Retinal pigment epithelial cell (primary cell): ENCODE results near the gene MT1B.
A peak's percentile ranks its signal among the peaks of the same experiment; 100 is the strongest.

ENCODE experiments used
- DNase-seq: peaks from one replicate; pipeline ENCODE4 v3.0.0-alpha.2; 2010; ENCODE audit warnings: low read depth
- H3K4me3 ChIP-seq: 2 replicates; pipeline ENCODE4 v1.5.1; 2011; ENCODE audit warnings: mild to moderate bottlenecking, low read length, control low read depth, moderate library complexity
- TF ChIP-seq, protein P1 (sequence below): conservative IDR thresholded peaks from 2 replicates; pipeline ENCODE4 v1.5.1; 2011; ENCODE audit warnings: low read depth, low read length, control low read depth, inconsistent platforms

MT1B gene

DNA sequence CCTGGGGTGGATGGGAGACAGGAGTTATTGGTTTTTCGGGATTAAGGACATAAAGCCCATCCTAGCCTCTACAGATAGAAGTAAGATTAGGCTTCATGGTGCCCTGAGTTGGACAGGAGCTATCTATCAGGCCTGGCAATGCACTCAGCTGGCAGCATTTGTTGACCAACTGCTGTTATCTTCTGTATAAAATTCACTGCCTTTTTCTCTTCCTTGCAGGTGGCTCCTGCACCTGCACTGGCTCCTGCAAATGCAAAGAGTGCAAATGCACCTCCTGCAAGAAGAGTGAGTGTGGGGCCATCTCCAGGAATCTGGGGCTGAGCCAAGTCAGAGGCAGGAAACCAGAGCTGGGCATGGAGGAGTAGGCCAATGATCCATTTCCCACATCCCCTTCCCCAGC lies 12.6 kb upstream of the MT1B start:
- H3K4me3 ChIP-seq, result no peak overlapping the region
- DNase-seq, result no peak
- TF ChIP-seq, protein P1, sequence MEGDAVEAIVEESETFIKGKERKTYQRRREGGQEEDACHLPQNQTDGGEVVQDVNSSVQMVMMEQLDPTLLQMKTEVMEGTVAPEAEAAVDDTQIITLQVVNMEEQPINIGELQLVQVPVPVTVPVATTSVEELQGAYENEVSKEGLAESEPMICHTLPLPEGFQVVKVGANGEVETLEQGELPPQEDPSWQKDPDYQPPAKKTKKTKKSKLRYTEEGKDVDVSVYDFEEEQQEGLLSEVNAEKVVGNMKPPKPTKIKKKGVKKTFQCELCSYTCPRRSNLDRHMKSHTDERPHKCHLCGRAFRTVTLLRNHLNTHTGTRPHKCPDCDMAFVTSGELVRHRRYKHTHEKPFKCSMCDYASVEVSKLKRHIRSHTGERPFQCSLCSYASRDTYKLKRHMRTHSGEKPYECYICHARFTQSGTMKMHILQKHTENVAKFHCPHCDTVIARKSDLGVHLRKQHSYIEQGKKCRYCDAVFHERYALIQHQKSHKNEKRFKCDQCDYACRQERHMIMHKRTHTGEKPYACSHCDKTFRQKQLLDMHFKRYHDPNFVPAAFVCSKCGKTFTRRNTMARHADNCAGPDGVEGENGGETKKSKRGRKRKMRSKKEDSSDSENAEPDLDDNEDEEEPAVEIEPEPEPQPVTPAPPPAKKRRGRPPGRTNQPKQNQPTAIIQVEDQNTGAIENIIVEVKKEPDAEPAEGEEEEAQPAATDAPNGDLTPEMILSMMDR, result no peak

- no peak for DNase-seq
- TF ChIP-seq, protein P1, result no peak
- no peak overlapping the region for H3K4me3 ChIP-seq
These were observed 11.6 kb upstream of the MT1B start for GRCh38 chr16:56640076-56640475.

DNA sequence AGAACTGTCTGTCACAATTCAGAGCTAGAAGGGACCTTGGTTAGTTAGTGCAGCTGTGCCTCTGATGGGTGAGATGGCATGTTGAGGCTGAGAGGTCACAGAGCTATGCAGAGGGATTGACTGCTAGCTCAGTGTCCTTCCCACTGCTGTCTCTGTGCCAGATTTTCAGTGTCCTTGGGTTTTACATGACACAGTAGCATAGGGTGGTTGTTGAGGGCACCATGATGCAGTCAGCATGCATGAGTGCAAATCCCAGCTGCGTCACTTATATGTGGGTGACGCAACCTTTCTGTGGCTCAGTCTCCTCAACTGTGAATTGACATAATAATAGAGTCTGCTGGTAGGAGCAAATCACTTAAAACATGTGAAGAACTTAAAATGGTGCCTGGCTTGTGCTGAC lies 10.5 kb upstream of the MT1B start:
- TF ChIP-seq, protein P1, result no peak
- no peak for DNase-seq
- no peak overlapping the region for H3K4me3 ChIP-seq

GRCh38 chr16:56643080-56643778 lies 8.5 kb upstream of the MT1B start:
- TF ChIP-seq, protein P1, result peak; percentile 55
- peak; percentile 23 for DNase-seq
- H3K4me3 ChIP-seq, result peak overlapping the region; percentile 32

DNA sequence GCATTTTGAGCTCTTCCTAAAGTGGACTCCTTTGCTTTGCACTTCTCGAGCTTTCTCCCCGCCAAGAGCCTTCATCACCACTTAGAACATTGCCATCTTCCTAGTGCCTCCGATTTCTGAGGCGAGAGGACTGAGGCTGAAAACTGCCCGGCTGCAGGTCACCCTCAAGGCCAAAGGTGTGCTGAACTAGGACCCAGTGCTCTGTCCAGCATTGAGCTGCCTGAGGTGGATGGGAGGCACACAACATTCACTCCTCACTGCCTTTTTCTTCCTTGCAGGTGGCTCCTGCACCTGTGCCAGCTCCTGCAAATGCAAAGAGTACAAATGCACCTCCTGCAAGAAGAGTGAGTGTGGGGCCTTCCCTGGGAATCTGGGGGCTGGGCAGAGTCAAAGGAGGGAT lies 7.9 kb upstream of the MT1B start:
- DNase-seq, result no peak
- TF ChIP-seq, protein P1, result no peak
- H3K4me3 ChIP-seq, result peak overlapping the region; percentile 32

- no peak for DNase-seq
- no peak overlapping the region for H3K4me3 ChIP-seq
- TF ChIP-seq, protein P1, result no peak
These were observed 6.4 kb upstream of the MT1B start for GRCh38 chr16:56645311-56645710.

DNA sequence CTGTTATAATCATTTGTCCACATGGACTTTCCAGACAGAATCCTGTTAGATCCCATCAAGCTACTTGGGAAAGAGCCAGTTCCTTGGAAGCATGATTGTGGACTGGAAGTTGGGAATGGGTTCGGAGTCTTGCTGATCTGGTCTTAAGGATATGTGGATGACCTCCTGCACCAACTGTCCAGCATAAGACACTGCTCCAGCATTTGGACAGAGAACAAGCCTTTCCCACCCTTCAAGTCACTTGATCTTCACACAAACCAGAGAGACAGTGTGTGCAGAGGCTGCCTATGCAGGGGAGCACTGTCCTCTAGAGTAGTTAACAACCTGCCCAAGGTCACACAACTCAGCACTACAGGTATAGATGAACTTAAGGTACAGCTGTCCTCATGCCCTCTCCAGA lies 5.8 kb upstream of the MT1B start:
- no peak for DNase-seq
- TF ChIP-seq, protein P1, result no peak
- H3K4me3 ChIP-seq, result no peak overlapping the region
